CD8-positive, alpha-beta memory T cell (primary cell): ENCODE results near the gene NTSR2. TPM values are rescaled to one million over a fixed set of nuclear protein-coding genes. Genes with fewer than 3 reads are reported as not detected.

Experiments used
- CTCF ChIA-PET: fragments of 350-600 bp; sonication (Branson Sonifier 250); formaldehyde crosslinking; loops from one replicate; lab custom pipeline; 2021; ENCODE audit warnings: antibody characterized with exemption; lab: Charles Lee
- POLR2A ChIA-PET: fragments of 350-600 bp; sonication (Branson Sonifier 250); formaldehyde crosslinking; loops from one replicate; lab custom pipeline; 2021; ENCODE audit warnings: antibody characterized with exemption; lab: Charles Lee
- DNase-seq, 5 donors: peaks; one replicate each; pipeline versions ENCODE4 v3.0.0 to v3.0.0-alpha.2; 2020 to 2022; ENCODE audit warnings: mixed read lengths in 1 of 5
- H3K27ac ChIP-seq: one replicate; pipeline ENCODE4 v1.7.0; 2013; ENCODE audit warnings: low read depth, mild to moderate bottlenecking, low read length, moderate library complexity
- H3K27me3 ChIP-seq: 2 replicates; pipeline ENCODE4 v1.7.0; 2013; ENCODE audit warnings: low read length, mild to moderate bottlenecking; ENCODE audit not compliant: insufficient read depth, poor library complexity, severe bottlenecking
- H3K36me3 ChIP-seq: 2 replicates; pipeline ENCODE4 v1.7.0; 2013; ENCODE audit warnings: mild to moderate bottlenecking, low read length, moderate library complexity; ENCODE audit not compliant: insufficient read depth
- H3K4me1 ChIP-seq: 2 replicates; pipeline ENCODE4 v1.7.0; 2013; ENCODE audit warnings: mild to moderate bottlenecking, low read length, moderate library complexity; ENCODE audit not compliant: insufficient read depth
- H3K4me3 ChIP-seq: 2 replicates; pipeline ENCODE4 v1.7.0; 2013; ENCODE audit warnings: mild to moderate bottlenecking, low read length
- H3K9me3 ChIP-seq: 2 replicates; pipeline ENCODE4 v1.7.0; 2013; ENCODE audit warnings: mild to moderate bottlenecking, low read length
- H3K27ac Mint-ChIP-seq, 8 donors: one replicate each; pipeline ENCODE4 v1.8.0; 2020 to 2021; ENCODE audit warnings: mixed read lengths in 8 of 8, mild to moderate bottlenecking in 6 of 8, inconsistent platforms in 3 of 8, moderate library complexity in 3 of 8
- H3K27me3 Mint-ChIP-seq, 2 donors: one replicate each; pipeline ENCODE4 v1.8.0; 2020 to 2021; ENCODE audit warnings: mixed read lengths in 2 of 2, mild to moderate bottlenecking in 1 of 2, moderate library complexity in 1 of 2
- H3K36me3 Mint-ChIP-seq, 3 donors: one replicate each; pipeline ENCODE4 v1.8.0; 2020 to 2021; ENCODE audit warnings: mixed read lengths in 3 of 3, inconsistent platforms in 1 of 3, mild to moderate bottlenecking in 1 of 3
- H3K4me1 Mint-ChIP-seq, 3 donors: one replicate each; pipeline ENCODE4 v1.8.0; 2020 to 2021; ENCODE audit warnings: mixed read lengths in 3 of 3, inconsistent platforms in 1 of 3, mild to moderate bottlenecking in 1 of 3
- H3K4me3 Mint-ChIP-seq, 7 donors: one replicate each; pipeline ENCODE4 v1.8.0; 2020 to 2021; ENCODE audit warnings: mixed read lengths in 7 of 7, mild to moderate bottlenecking in 6 of 7, moderate library complexity in 4 of 7, inconsistent platforms in 2 of 7
- H3K9me3 Mint-ChIP-seq, 5 donors: one replicate each; pipeline ENCODE4 v1.8.0; 2020 to 2022; ENCODE audit warnings: mixed read lengths in 5 of 5, mild to moderate bottlenecking in 3 of 5, moderate library complexity in 2 of 5, inconsistent platforms in 1 of 5
- polyA plus RNA-seq: library from polyadenylated mRNA; unstranded; fragments of 300-500 nt; fragmentation: Illumina TruSeq; gene quantifications from one replicate; pipeline ENCODE4 v1.2.3, GENCODE V29; 2021
- total RNA-seq, 2 experiments: library from RNA; stranded (reverse); gene quantifications; one replicate each; pipeline ENCODE4 v1.2.3, GENCODE V29; 2021

Gene NTSR2
- total and polyA plus RNA-seq, 3 experiments from 2014 or later: not detected

GRCh38 chr2:11613297-11613696, 56.7 kb downstream of the NTSR2 start:
- CTCF ChIA-PET: no interaction called here

GRCh38 chr2:11612553-11613215, 57.3 kb downstream of the NTSR2 start:
- no peak for DNase-seq
- Histone ChIP-seq H3K27ac (no peak overlapping the region), H3K9me3 (no peaks in the 10 kb centered on the region), H3K4me3 (no peak overlapping the region), H3K4me1 (no peaks in the 10 kb centered on the region), H3K36me3 (no peaks in the 10 kb centered on the region), H3K27me3 (no peaks in the 10 kb centered on the region)
- Mint-ChIP-seq H3K4me3 (no peak overlapping the region), H3K9me3 (no peaks in the 10 kb centered on the region), H3K27ac (no peak overlapping the region), H3K27me3 (peaks cover 0 to 3% of the 10 kb centered on the region in 2 donors), H3K36me3 (no peaks in the 10 kb centered on the region), H3K4me1 (no peaks in the 10 kb centered on the region)
- POLR2A ChIA-PET: no interaction called here
- CTCF ChIA-PET: no interaction called here

More at GRCh38 chr2:11613297-11613696, 56.7 kb downstream of the NTSR2 start:
- H3K4me3 ChIP-seq: no peak overlapping the region
- no peak overlapping the region for H3K4me3 Mint-ChIP-seq
- H3K27ac Mint-ChIP-seq: no peak overlapping the region
- no peaks in the 10 kb centered on the region for H3K4me1 ChIP-seq
- no peaks in the 10 kb centered on the region for H3K27me3 ChIP-seq
- H3K9me3 Mint-ChIP-seq: no peaks in the 10 kb centered on the region
- DNase-seq: no peak
- POLR2A ChIA-PET: no interaction called here
- no peak overlapping the region for H3K27ac ChIP-seq
- peaks cover 0 to 3% of the 10 kb centered on the region in 2 donors for H3K27me3 Mint-ChIP-seq
- H3K9me3 ChIP-seq: no peaks in the 10 kb centered on the region
- no peaks in the 10 kb centered on the region for H3K36me3 ChIP-seq
- no peaks in the 10 kb centered on the region for H3K36me3 Mint-ChIP-seq
- H3K4me1 Mint-ChIP-seq: no peaks in the 10 kb centered on the region

- Mint-ChIP-seq H3K9me3 (no peaks in the 10 kb centered on the region), H3K27me3 (peaks cover 0 to 3% of the 10 kb centered on the region in 2 donors), H3K27ac (no peak overlapping the region), H3K36me3 (no peaks in the 10 kb centered on the region), H3K4me1 (no peaks in the 10 kb centered on the region), H3K4me3 (no peak overlapping the region)
- Histone ChIP-seq H3K27me3 (no peaks in the 10 kb centered on the region), H3K36me3 (no peaks in the 10 kb centered on the region), H3K4me3 (no peak overlapping the region), H3K27ac (no peak overlapping the region), H3K9me3 (no peaks in the 10 kb centered on the region), H3K4me1 (no peaks in the 10 kb centered on the region)
- CTCF ChIA-PET: no interaction called here
- POLR2A ChIA-PET: no interaction called here
- no peak for DNase-seq
Measured at GRCh38 chr2:11611251-11611650, 58.7 kb downstream of the NTSR2 start.

- H3K4me1 ChIP-seq: no peaks in the 10 kb centered on the region
- no peaks in the 10 kb centered on the region for H3K27me3 ChIP-seq
- no peak overlapping the region for H3K27ac Mint-ChIP-seq
- H3K36me3 Mint-ChIP-seq: no peaks in the 10 kb centered on the region
- no peaks in the 10 kb centered on the region for H3K9me3 ChIP-seq
- no peaks in the 10 kb centered on the region for H3K4me1 Mint-ChIP-seq
- H3K9me3 Mint-ChIP-seq: no peaks in the 10 kb centered on the region
- peaks cover 0 to 3% of the 10 kb centered on the region in 2 donors for H3K27me3 Mint-ChIP-seq
- ChIA-PET CTCF (no interaction called here), POLR2A (no interaction called here)
- H3K4me3 Mint-ChIP-seq: no peak overlapping the region
- no peak for DNase-seq
- H3K4me3 ChIP-seq: no peak overlapping the region
- no peaks in the 10 kb centered on the region for H3K36me3 ChIP-seq
- no peak overlapping the region for H3K27ac ChIP-seq
Measured at GRCh38 chr2:11610624-11611242, 59.3 kb downstream of the NTSR2 start.

Other genes starting within 250 kb of the NTSR2 start
- gene E2F6, start 204.0 kb downstream of the NTSR2 start, total RNA-seq: 10 to 100 TPM; 13.9 to 14.7 TPM
- gene E2F6, start 204.0 kb downstream of the NTSR2 start, polyA plus RNA-seq: 4.5 TPM
- gene GREB1, start 136.2 kb downstream of the NTSR2 start, total RNA-seq: under 1 TPM; 0.55 to 0.94 TPM
- 0.16 TPM for gene GREB1, start 136.2 kb downstream of the NTSR2 start, polyA plus RNA-seq
- 10 to 100 TPM; 34.8 to 37.1 TPM for gene LPIN1, start 76.4 kb upstream of the NTSR2 start, total RNA-seq
- 25.7 TPM for gene LPIN1, start 76.4 kb upstream of the NTSR2 start, polyA plus RNA-seq